GM23338 (cell line): Measurements from ENCODE around the gene MTA3.
A peak's percentile ranks its signal among the peaks of the same experiment; 100 is the strongest.

Source experiments
- CREB1 ChIP-seq: fragments of 250-450 bp; sonication (Bioruptor Pico); IDR thresholded peaks from 2 replicates; pipeline ENCODE4 v1.5.0; 2020; ENCODE audit warnings: low read depth, mild to moderate bottlenecking, moderate library complexity
- EZH2 ChIP-seq: fragments of 200-600 bp; sonication (generic); IDR thresholded peaks from one replicate; pipeline ENCODE4 v1.8.0; 2017; ENCODE audit warnings: antibody characterized with exemption, mild to moderate bottlenecking, low read depth; ENCODE audit not compliant: unreplicated experiment
- EZH2phosphoT487 ChIP-seq: fragments of 200-600 bp; sonication (generic); IDR thresholded peaks from one replicate; pipeline ENCODE4 v1.8.1; 2018; ENCODE audit warnings: antibody characterized with exemption; ENCODE audit not compliant: unreplicated experiment
- JUNB ChIP-seq: IDR thresholded peaks from one replicate; pipeline ENCODE4 v1.6.1; 2016; ENCODE audit warnings: antibody characterized with exemption; ENCODE audit not compliant: unreplicated experiment
- NANOG ChIP-seq: IDR thresholded peaks from 2 replicates; pipeline ENCODE4 v1.6.1; 2016; ENCODE audit warnings: antibody characterized with exemption, borderline replicate concordance
- POLR2AphosphoS5 ChIP-seq: IDR thresholded peaks from 2 replicates; pipeline ENCODE4 v1.6.1; 2016; ENCODE audit warnings: antibody characterized with exemption, low read depth
- STAT1 ChIP-seq: IDR thresholded peaks from one replicate; pipeline ENCODE4 v1.6.1; 2016; ENCODE audit warnings: antibody characterized with exemption; ENCODE audit not compliant: unreplicated experiment
- ZNF331 ChIP-seq: fragments of 250-450 bp; sonication (Bioruptor Pico); IDR thresholded peaks from 2 replicates; pipeline ENCODE4 v1.5.0; 2020; ENCODE audit warnings: low read depth, mild to moderate bottlenecking, moderate library complexity
- TF ChIP-seq, protein P1 (sequence below), 2 experiments: fragments of 200-600 bp in 1 of 2; sonication (generic) in 1 of 2; conservative IDR thresholded peaks; 2 replicates each; pipeline versions ENCODE4 v1.5.1 to v1.6.1; 2016 to 2017; ENCODE audit warnings: antibody characterized with exemption in 2 of 2, low read depth in 2 of 2, mild to moderate bottlenecking in 2 of 2, moderate library complexity in 1 of 2
- TF ChIP-seq, protein P2 (sequence below): IDR thresholded peaks from 2 replicates; pipeline ENCODE4 v1.6.1; 2016; ENCODE audit warnings: antibody characterized with exemption
- TF ChIP-seq, protein P3 (sequence below): IDR thresholded peaks from one replicate; pipeline ENCODE4 v1.6.1; 2018; ENCODE audit warnings: antibody characterized with exemption; ENCODE audit not compliant: unreplicated experiment

DNA sequence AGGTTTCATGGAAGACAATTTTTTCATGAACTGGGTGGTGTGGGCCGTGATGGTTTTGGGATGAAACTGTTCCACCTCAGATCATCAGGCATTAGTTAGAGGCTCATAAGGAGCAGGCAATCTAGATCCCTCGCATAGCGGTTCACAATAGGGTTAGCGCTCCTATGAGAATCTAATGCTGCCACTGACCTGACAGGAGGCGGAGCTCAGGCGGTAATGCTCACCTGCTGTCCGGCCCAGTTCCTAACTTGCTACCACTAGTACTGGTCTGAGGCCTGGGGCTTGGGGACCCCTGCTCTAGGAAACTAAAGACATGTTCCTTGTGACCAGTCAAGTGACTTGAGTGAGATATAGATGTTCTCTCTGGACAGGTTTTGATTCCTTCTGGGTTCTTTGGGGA is 146.3 kb downstream of the MTA3 start:
- TF ChIP-seq, protein P1, sequence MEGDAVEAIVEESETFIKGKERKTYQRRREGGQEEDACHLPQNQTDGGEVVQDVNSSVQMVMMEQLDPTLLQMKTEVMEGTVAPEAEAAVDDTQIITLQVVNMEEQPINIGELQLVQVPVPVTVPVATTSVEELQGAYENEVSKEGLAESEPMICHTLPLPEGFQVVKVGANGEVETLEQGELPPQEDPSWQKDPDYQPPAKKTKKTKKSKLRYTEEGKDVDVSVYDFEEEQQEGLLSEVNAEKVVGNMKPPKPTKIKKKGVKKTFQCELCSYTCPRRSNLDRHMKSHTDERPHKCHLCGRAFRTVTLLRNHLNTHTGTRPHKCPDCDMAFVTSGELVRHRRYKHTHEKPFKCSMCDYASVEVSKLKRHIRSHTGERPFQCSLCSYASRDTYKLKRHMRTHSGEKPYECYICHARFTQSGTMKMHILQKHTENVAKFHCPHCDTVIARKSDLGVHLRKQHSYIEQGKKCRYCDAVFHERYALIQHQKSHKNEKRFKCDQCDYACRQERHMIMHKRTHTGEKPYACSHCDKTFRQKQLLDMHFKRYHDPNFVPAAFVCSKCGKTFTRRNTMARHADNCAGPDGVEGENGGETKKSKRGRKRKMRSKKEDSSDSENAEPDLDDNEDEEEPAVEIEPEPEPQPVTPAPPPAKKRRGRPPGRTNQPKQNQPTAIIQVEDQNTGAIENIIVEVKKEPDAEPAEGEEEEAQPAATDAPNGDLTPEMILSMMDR (conservative IDR thresholded peaks at IDR 0.05; ENCODE audit: low read depth in 2 of 2), result no peak
- TF ChIP-seq POLR2AphosphoS5, result 0 out of 2 replicates have a peak, but pooled peaks have one; percentile 18
- no peak for TF ChIP-seq EZH2
- TF ChIP-seq, protein P2, sequence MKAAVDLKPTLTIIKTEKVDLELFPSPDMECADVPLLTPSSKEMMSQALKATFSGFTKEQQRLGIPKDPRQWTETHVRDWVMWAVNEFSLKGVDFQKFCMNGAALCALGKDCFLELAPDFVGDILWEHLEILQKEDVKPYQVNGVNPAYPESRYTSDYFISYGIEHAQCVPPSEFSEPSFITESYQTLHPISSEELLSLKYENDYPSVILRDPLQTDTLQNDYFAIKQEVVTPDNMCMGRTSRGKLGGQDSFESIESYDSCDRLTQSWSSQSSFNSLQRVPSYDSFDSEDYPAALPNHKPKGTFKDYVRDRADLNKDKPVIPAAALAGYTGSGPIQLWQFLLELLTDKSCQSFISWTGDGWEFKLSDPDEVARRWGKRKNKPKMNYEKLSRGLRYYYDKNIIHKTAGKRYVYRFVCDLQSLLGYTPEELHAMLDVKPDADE, result no peak
- TF ChIP-seq CREB1 (CRISPR knock-in tag), result no peak
- TF ChIP-seq, protein P3, sequence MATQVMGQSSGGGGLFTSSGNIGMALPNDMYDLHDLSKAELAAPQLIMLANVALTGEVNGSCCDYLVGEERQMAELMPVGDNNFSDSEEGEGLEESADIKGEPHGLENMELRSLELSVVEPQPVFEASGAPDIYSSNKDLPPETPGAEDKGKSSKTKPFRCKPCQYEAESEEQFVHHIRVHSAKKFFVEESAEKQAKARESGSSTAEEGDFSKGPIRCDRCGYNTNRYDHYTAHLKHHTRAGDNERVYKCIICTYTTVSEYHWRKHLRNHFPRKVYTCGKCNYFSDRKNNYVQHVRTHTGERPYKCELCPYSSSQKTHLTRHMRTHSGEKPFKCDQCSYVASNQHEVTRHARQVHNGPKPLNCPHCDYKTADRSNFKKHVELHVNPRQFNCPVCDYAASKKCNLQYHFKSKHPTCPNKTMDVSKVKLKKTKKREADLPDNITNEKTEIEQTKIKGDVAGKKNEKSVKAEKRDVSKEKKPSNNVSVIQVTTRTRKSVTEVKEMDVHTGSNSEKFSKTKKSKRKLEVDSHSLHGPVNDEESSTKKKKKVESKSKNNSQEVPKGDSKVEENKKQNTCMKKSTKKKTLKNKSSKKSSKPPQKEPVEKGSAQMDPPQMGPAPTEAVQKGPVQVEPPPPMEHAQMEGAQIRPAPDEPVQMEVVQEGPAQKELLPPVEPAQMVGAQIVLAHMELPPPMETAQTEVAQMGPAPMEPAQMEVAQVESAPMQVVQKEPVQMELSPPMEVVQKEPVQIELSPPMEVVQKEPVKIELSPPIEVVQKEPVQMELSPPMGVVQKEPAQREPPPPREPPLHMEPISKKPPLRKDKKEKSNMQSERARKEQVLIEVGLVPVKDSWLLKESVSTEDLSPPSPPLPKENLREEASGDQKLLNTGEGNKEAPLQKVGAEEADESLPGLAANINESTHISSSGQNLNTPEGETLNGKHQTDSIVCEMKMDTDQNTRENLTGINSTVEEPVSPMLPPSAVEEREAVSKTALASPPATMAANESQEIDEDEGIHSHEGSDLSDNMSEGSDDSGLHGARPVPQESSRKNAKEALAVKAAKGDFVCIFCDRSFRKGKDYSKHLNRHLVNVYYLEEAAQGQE, result no peak
- TF ChIP-seq JUNB, result no peak
- no peak for TF ChIP-seq EZH2phosphoT487
- no peak for TF ChIP-seq STAT1
- TF ChIP-seq NANOG, result no peak
- no peak for TF ChIP-seq ZNF331 (CRISPR knock-in tag)
